HL-60 (cell line): ENCODE results near the gene ZFAND3.
A peak's percentile ranks its signal among the peaks of the same experiment; 100 is the strongest.

ENCODE experiments used
- DNase-seq, 2 experiments: peaks; one replicate each; pipeline ENCODE4 v3.0.0-alpha.2; 2010 to 2020; ENCODE audit warnings: low read depth in 1 of 2, low spot score in 1 of 2
- H3K27ac ChIP-seq: fragments of 250-450 bp; sonication (Bioruptor Pico); replicated peaks from 2 replicates; pipeline ENCODE4 v1.5.1; 2020; ENCODE audit warnings: mild to moderate bottlenecking, moderate library complexity
- H3K27me3 ChIP-seq: fragments of 250-450 bp; sonication (Bioruptor Pico); 2 replicates; pipeline ENCODE4 v1.5.1; 2021; ENCODE audit warnings: mild to moderate bottlenecking, moderate library complexity; ENCODE audit not compliant: insufficient read depth, poor library complexity, severe bottlenecking
- H3K4me3 ChIP-seq: replicated peaks from 2 replicates; pipeline ENCODE4 v1.5.1; 2011; ENCODE audit warnings: mild to moderate bottlenecking, control low read depth, low read length; ENCODE audit not compliant: insufficient read depth
- CTCF ChIP-seq: IDR thresholded peaks from one replicate; pipeline ENCODE4 v1.5.1; 2011; ENCODE audit warnings: low read length, control low read depth, inconsistent platforms; ENCODE audit not compliant: insufficient read depth
- GABPA ChIP-seq: IDR thresholded peaks from 2 replicates; pipeline ENCODE4 v1.6.1; 2012; ENCODE audit warnings: low read depth
- POLR2AphosphoS5 ChIP-seq: IDR thresholded peaks from 2 replicates; pipeline ENCODE4 v1.6.1; 2012; ENCODE audit warnings: low read depth
- REST ChIP-seq: IDR thresholded peaks from 2 replicates; pipeline ENCODE4 v1.6.1; 2012; ENCODE audit warnings: low read depth; ENCODE audit not compliant: insufficient replicate concordance
- SPI1 ChIP-seq: IDR thresholded peaks from 2 replicates; pipeline ENCODE4 v1.6.1; 2012; ENCODE audit warnings: low read depth, mild to moderate bottlenecking, borderline replicate concordance

Gene ZFAND3

GRCh38 chr6:37840940-37841300 is 21.4 kb downstream of the ZFAND3 start:
- Histone ChIP-seq H3K4me3 (no peak overlapping the region), H3K27ac (peak overlapping the region; percentile 46), H3K27me3 (no peaks in the 10 kb centered on the region)
- TF ChIP-seq REST (no peak), POLR2AphosphoS5 (no peak), GABPA (no peak), CTCF (no peak), SPI1 (no peak)
- no peak for DNase-seq

- DNase-seq: no peak
- no peaks in the 10 kb centered on the region for H3K27me3 ChIP-seq
- no peak for TF ChIP-seq POLR2AphosphoS5
- TF ChIP-seq CTCF: no peak
- TF ChIP-seq SPI1: no peak
- no peak for TF ChIP-seq GABPA
- TF ChIP-seq REST: no peak
- H3K27ac ChIP-seq: no peak overlapping the region
- H3K4me3 ChIP-seq: no peak overlapping the region
These were observed 25.7 kb downstream of the ZFAND3 start for GRCh38 chr6:37845026-37845911.

- TF ChIP-seq REST (no peak), POLR2AphosphoS5 (no peak), GABPA (no peak), SPI1 (no peak), CTCF (no peak)
- no peak overlapping the region for H3K27ac ChIP-seq
- H3K4me3 ChIP-seq: no peak overlapping the region
- DNase-seq: no peak
- no peaks in the 10 kb centered on the region for H3K27me3 ChIP-seq
These were observed 26.4 kb downstream of the ZFAND3 start for GRCh38 chr6:37845930-37846329.
